Central memory CD8-positive, alpha-beta T cell (primary cell): ENCODE measurements around the gene NDUFS7.

Experiments
- ATAC-seq: fragments of 150-1000 bp; cut with Tn5 transposase; replicated peaks from 2 replicates; pipeline ENCODE4 v1.10.0; 2022; ENCODE audit warnings: mild to moderate bottlenecking, moderate FRiP score, moderate number of reproducible peaks; ENCODE audit not compliant: poor library complexity, severe bottlenecking; ENCODE audit errors: extremely low read depth
- DNase-seq, 2 donors: peaks; one replicate each; pipeline ENCODE4 v3.0.0; 2021; ENCODE audit warnings: low spot score in 2 of 2
- H3K27ac Mint-ChIP-seq: one replicate; pipeline ENCODE4 v1.8.0; 2022; ENCODE audit warnings: low read depth, mild to moderate bottlenecking, moderate library complexity, mixed read lengths
- H3K27me3 Mint-ChIP-seq: one replicate; pipeline ENCODE4 v1.8.0; 2022; ENCODE audit warnings: mixed read lengths
- H3K36me3 Mint-ChIP-seq: one replicate; pipeline ENCODE4 v1.8.0; 2022; ENCODE audit warnings: mild to moderate bottlenecking, moderate library complexity, mixed read lengths; ENCODE audit not compliant: insufficient read depth
- H3K4me1 Mint-ChIP-seq: one replicate; pipeline ENCODE4 v1.8.0; 2022; ENCODE audit warnings: mixed read lengths
- H3K4me3 Mint-ChIP-seq: one replicate; pipeline ENCODE4 v1.8.0; 2022; ENCODE audit warnings: mild to moderate bottlenecking, moderate library complexity, mixed read lengths
- H3K9me3 Mint-ChIP-seq: one replicate; pipeline ENCODE4 v1.8.0; 2022; ENCODE audit warnings: mixed read lengths

The NDUFS7 gene

GRCh38 chr19:1422943-1423342 is 39.2 kb downstream of the NDUFS7 start:
- peaks cover 62% of the 10 kb centered on the region for H3K36me3 Mint-ChIP-seq
- H3K9me3 Mint-ChIP-seq: no peaks in the 10 kb centered on the region
- ATAC-seq (no peak), DNase-seq (no peak)
- H3K4me3 Mint-ChIP-seq: no peak overlapping the region
- H3K4me1 Mint-ChIP-seq: peaks cover 6% of the 10 kb centered on the region
- H3K27ac Mint-ChIP-seq: no peak overlapping the region
- no peaks in the 10 kb centered on the region for H3K27me3 Mint-ChIP-seq

- H3K27me3 Mint-ChIP-seq: no peaks in the 10 kb centered on the region
- H3K27ac Mint-ChIP-seq: no peak overlapping the region
- ATAC-seq (no peak), DNase-seq (no peak)
- no peak overlapping the region for H3K4me3 Mint-ChIP-seq
- no peaks in the 10 kb centered on the region for H3K9me3 Mint-ChIP-seq
- H3K36me3 Mint-ChIP-seq: peaks cover 63% of the 10 kb centered on the region
- peaks cover 6% of the 10 kb centered on the region for H3K4me1 Mint-ChIP-seq
Measured at GRCh38 chr19:1423436-1424191, 39.9 kb downstream of the NDUFS7 start.

- DNase-seq: no peak
Measured at GRCh38 chr19:1424192-1424955, 40.7 kb downstream of the NDUFS7 start.

GRCh38 chr19:1425102-1425837 is 41.6 kb downstream of the NDUFS7 start:
- Mint-ChIP-seq H3K27me3 (no peaks in the 10 kb centered on the region), H3K9me3 (no peaks in the 10 kb centered on the region), H3K4me1 (peaks cover 6% of the 10 kb centered on the region), H3K36me3 (peaks cover 58% of the 10 kb centered on the region), H3K4me3 (no peak overlapping the region), H3K27ac (no peak overlapping the region)
- DNase-seq (no peak), ATAC-seq (no peak)

More at GRCh38 chr19:1424192-1424955, 40.7 kb downstream of the NDUFS7 start:
- H3K9me3 Mint-ChIP-seq: no peaks in the 10 kb centered on the region
- H3K4me3 Mint-ChIP-seq: no peak overlapping the region
- peaks cover 6% of the 10 kb centered on the region for H3K4me1 Mint-ChIP-seq
- no peak for ATAC-seq
- peaks cover 58% of the 10 kb centered on the region for H3K36me3 Mint-ChIP-seq
- no peak overlapping the region for H3K27ac Mint-ChIP-seq
- H3K27me3 Mint-ChIP-seq: no peaks in the 10 kb centered on the region

- no peaks in the 10 kb centered on the region for H3K9me3 Mint-ChIP-seq
- DNase-seq (no peak), ATAC-seq (no peak)
- no peak overlapping the region for H3K27ac Mint-ChIP-seq
- no peak overlapping the region for H3K4me3 Mint-ChIP-seq
- peaks cover 56% of the 10 kb centered on the region for H3K36me3 Mint-ChIP-seq
- H3K27me3 Mint-ChIP-seq: no peaks in the 10 kb centered on the region
- H3K4me1 Mint-ChIP-seq: peaks cover 6% of the 10 kb centered on the region
Measured at GRCh38 chr19:1425902-1426301, 42.2 kb downstream of the NDUFS7 start.

GRCh38 chr19:1426736-1427135 is 43.0 kb downstream of the NDUFS7 start:
- Mint-ChIP-seq H3K27me3 (no peaks in the 10 kb centered on the region), H3K9me3 (no peaks in the 10 kb centered on the region), H3K27ac (no peak overlapping the region), H3K4me3 (no peak overlapping the region), H3K4me1 (peaks cover 6% of the 10 kb centered on the region), H3K36me3 (peaks cover 57% of the 10 kb centered on the region)
- no peak for ATAC-seq
- DNase-seq: no peak

GRCh38 chr19:1427221-1427920 is 43.7 kb downstream of the NDUFS7 start:
- peaks cover 60% of the 10 kb centered on the region for H3K36me3 Mint-ChIP-seq
- H3K4me1 Mint-ChIP-seq: peaks cover 6% of the 10 kb centered on the region
- no peak overlapping the region for H3K27ac Mint-ChIP-seq
- no peak for DNase-seq
- no peaks in the 10 kb centered on the region for H3K9me3 Mint-ChIP-seq
- no peak for ATAC-seq
- no peak overlapping the region for H3K4me3 Mint-ChIP-seq
- H3K27me3 Mint-ChIP-seq: no peaks in the 10 kb centered on the region

- Mint-ChIP-seq H3K4me1 (no peaks in the 10 kb centered on the region), H3K4me3 (no peak overlapping the region), H3K36me3 (peaks cover 50% of the 10 kb centered on the region), H3K27me3 (no peaks in the 10 kb centered on the region), H3K27ac (no peak overlapping the region), H3K9me3 (no peaks in the 10 kb centered on the region)
- DNase-seq (no peak), ATAC-seq (no peak)
Measured at GRCh38 chr19:1428738-1429391, 45.2 kb downstream of the NDUFS7 start.

- H3K4me1 Mint-ChIP-seq: no peaks in the 10 kb centered on the region
Measured at GRCh38 chr19:1429750-1430149, 46.0 kb downstream of the NDUFS7 start.

GRCh38 chr19:1430246-1430645 is 46.5 kb downstream of the NDUFS7 start:
- no peak overlapping the region for H3K4me3 Mint-ChIP-seq
- no peak for ATAC-seq
- H3K27me3 Mint-ChIP-seq: no peaks in the 10 kb centered on the region
- no peaks in the 10 kb centered on the region for H3K4me1 Mint-ChIP-seq
- DNase-seq: no peak
- H3K36me3 Mint-ChIP-seq: peaks cover 44% of the 10 kb centered on the region
- H3K27ac Mint-ChIP-seq: no peak overlapping the region
- H3K9me3 Mint-ChIP-seq: no peaks in the 10 kb centered on the region

More at GRCh38 chr19:1429750-1430149, 46.0 kb downstream of the NDUFS7 start:
- Mint-ChIP-seq H3K9me3 (no peaks in the 10 kb centered on the region), H3K27me3 (no peaks in the 10 kb centered on the region), H3K27ac (no peak overlapping the region), H3K36me3 (peaks cover 45% of the 10 kb centered on the region), H3K4me3 (no peak overlapping the region)
- ATAC-seq: no peak
- no peak for DNase-seq

GRCh38 chr19:1431759-1432506 is 48.2 kb downstream of the NDUFS7 start:
- Mint-ChIP-seq H3K27ac (no peak overlapping the region), H3K4me1 (no peaks in the 10 kb centered on the region), H3K27me3 (no peaks in the 10 kb centered on the region), H3K36me3 (peaks cover 49% of the 10 kb centered on the region), H3K9me3 (no peaks in the 10 kb centered on the region), H3K4me3 (no peak overlapping the region)
- DNase-seq (no peak), ATAC-seq (no peak)
